HG03469 (cell line): ENCODE measurements around the gene NEGR1.

Experiments
- ATAC-seq: cut with Tn5 transposase; IDR thresholded peaks from one replicate; pipeline ENCODE4 v1.9.1; 2021; ENCODE audit warnings: mild to moderate bottlenecking, moderate library complexity, moderate number of reproducible peaks; ENCODE audit not compliant: unreplicated experiment

NEGR1 gene

DNA sequence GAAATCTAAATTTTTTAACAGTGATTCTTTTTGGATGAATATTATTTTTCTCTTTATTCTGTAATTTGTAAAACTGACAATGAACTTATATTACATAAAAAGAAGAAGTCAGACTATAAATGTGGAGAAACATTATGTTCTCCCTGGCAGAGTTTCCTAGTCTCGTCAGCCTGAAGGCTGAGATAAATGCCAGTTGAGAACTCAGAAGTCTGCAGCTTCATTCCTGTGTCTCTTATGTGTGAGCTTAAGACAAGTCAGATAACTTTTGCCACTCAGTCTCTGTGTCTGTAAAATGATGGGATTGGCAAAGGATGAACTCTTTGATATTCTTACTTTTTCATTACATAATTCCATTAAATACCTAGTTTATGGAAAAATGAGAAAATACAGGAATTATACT, 632.7 kb downstream of the NEGR1 start:
- no peak for ATAC-seq

- ATAC-seq, result no peak
Measured at GRCh38 chr1:71647513-71648300, 634.6 kb downstream of the NEGR1 start.

GRCh38 chr1:71645015-71645414, 637.3 kb downstream of the NEGR1 start:
- ATAC-seq, result no peak

GRCh38 chr1:71641903-71642302, 640.4 kb downstream of the NEGR1 start:
- no peak for ATAC-seq

- no peak for ATAC-seq
Measured at GRCh38 chr1:71640998-71641397, 641.3 kb downstream of the NEGR1 start.

- no peak for ATAC-seq
Measured at GRCh38 chr1:71640116-71640515, 642.2 kb downstream of the NEGR1 start.

DNA sequence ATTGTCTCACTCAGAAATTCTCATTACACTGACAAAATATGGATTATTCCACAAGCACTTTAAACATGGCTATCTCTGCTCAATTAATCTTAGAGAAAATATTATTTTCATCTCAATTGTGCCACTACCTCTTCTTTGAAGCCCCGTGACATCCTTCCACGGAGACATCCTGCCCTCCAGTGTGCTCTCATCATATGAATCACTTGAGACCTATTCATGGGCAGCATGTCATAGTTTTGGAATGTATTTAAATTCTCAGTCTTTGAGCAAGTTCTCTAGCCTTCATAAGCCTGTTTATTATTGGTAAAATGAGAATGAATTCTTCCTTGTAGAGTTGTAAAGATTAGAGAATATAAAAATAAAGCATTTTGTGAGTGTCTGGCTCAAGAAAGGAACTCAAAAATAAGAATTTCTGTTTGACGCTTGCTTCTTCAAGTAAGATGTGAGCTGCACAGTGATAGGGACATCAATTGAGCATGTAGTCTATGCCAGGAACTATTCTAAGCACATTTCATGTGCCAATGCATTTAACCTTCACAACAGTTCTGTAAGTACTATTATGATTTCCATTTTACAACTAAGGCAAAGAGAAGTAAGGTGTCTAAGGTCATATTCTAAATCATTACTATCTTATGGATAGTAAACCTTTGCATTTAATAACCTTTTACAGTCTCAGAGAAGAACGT, 644.1 kb downstream of the NEGR1 start:
- no peak for ATAC-seq

DNA sequence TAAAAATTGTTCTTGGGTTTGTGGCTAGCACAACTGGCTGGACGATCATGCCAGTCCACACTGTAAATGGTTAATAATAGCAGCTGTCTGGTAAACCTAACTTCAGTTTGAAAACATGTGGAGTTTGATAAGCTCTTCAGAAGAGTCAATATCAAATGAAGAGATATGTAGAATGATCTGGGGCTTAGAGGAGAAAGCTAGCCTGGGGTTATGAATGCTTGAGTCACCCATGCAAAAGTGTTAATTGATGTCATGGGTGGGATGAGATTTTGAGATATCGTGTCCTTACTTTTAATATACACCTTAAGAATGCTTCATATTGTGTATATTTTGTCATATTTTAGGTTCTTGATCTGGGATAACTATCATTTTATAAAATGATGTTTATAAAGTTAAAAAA, 646.8 kb downstream of the NEGR1 start:
- ATAC-seq, result no peak

- no peak for ATAC-seq
Measured at GRCh38 chr1:71634159-71634558, 648.2 kb downstream of the NEGR1 start.

- no peak for ATAC-seq
Measured at GRCh38 chr1:71630073-71630472, 652.3 kb downstream of the NEGR1 start.

GRCh38 chr1:71625004-71625403, 657.3 kb downstream of the NEGR1 start:
- no peak for ATAC-seq

DNA sequence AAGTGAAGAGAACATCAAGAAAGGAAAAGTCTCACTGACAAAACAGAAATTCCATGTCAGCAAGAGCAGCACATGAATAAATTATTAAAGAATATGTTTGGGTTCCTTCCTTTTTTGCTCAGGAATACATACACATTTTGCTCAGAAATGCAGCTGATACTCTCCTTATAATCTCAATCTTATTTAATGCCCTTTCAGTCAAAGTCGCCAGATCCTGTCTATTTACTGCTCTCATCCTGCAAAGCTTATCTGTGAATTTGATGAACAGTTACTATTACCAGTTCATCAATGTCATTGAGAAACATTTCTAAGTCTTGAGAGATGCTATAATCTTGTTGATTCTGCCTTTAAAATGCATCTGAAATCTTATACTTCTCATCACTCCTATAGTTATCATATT, 658.5 kb downstream of the NEGR1 start:
- ATAC-seq, result no peak

- ATAC-seq, result no peak
Measured at GRCh38 chr1:71621785-71622184, 660.6 kb downstream of the NEGR1 start.

DNA sequence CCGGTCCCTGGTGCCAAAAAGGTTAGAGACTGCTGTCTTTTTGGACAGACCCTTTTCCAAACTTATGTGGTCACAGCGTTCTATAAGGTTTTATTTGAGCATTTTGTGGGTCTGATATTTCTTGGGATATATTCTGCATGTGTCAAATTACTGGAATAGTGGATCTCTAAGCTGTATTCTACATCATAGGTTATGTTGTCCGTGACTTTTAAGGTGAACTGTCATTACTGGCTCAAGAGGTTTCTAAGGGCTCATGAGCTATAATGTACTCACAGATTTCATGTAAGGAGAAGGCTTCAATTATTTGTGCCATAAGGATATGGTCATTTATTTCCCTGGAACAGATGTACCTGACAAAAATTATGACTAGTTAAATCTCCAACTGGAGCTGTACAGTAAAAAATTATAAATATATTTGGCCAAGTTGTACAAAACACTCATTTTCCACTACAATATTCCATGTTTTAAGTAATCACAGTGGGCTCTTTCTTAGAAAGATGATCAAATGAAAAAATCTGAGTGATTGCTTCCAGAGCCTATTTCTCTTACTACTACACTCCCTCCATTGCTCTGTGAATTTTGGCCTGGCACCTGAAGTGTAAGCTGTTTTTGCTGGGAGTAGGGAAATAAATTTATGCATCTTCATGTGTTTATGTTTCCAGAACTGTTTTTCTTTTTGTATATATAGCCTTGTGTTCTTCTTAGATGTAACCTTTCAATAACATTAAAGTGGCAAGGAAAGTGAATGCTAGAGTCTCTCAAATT, 663.4 kb downstream of the NEGR1 start:
- ATAC-seq, result no peak

DNA sequence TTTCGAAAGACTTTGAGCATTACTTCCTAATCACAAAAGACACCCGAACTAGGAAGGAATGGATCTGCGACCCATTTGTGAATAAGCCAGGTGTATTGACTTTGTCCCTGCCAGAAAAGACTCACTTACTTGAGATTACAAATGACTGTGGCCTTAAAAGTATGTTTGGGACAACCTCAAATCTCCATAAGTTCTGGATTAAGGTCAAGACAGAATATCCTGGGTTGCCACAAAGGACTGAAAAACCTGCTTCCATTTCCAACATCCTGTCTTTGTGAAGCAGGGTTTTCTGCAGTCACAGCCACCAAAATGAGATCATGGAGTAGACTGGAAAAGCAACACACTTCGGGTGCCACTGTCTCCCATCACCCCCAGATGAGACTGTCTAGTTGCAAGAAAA, 664.1 kb downstream of the NEGR1 start:
- no peak for ATAC-seq

- ATAC-seq, result no peak
Measured at GRCh38 chr1:71610476-71610875, 671.9 kb downstream of the NEGR1 start.

DNA sequence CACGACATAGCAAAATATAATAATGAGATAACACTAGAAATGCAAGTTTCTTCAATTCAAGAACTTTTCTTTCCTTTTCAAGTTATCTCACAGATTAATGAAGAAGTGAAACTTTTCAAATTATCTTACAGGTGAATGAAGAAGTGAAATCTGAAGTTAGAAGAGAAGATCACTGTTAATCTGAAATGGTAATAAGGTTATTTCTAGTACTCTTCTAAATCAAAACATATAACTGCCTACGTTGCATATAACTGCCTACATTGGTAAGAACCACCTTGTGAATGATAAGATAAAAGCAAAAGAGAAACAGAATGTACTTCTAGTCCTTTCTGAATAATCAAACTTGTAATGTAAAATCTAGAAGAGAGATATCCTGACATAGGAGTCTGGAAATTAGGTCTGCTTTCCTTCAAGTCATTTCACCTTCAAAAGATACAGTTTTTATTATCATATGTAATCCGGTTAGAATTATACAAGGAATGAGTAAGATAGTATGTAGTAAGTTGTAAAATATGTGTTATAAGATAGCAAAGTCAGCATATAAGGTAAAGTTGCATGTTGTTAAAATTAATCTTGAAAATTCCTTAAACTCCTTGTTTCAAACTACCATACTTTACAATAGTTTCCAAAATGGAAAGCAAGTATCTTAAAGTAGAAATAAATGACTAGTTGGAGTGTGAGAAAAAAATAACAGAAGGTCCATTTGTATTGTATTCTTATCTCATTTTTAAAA, 679.1 kb downstream of the NEGR1 start:
- no peak for ATAC-seq

- no peak for ATAC-seq
Measured at GRCh38 chr1:71600023-71600422, 682.3 kb downstream of the NEGR1 start.

- ATAC-seq, result no peak
Measured at GRCh38 chr1:71599306-71599705, 683.0 kb downstream of the NEGR1 start.

GRCh38 chr1:71593523-71593922, 688.8 kb downstream of the NEGR1 start:
- ATAC-seq, result no peak

GRCh38 chr1:71592646-71593274, 689.6 kb downstream of the NEGR1 start:
- ATAC-seq, result no peak
